Memory B cell (primary cell): ENCODE measurements around the gene ATP6V1D.

ENCODE experiments used
- ATAC-seq: fragments of 150-1000 bp; cut with Tn5 transposase; 2 replicates; pipeline ENCODE4 v1.10.0; 2021; ENCODE audit warnings: low read depth, mild to moderate bottlenecking, moderate library complexity
- DNase-seq, 2 donors: peaks; one replicate each; pipeline ENCODE4 v3.0.0; 2022; ENCODE audit warnings: low spot score in 2 of 2
- H3K27ac Mint-ChIP-seq: one replicate; pipeline ENCODE4 v1.8.0; 2022; ENCODE audit warnings: mild to moderate bottlenecking, moderate library complexity, mixed read lengths
- H3K27me3 Mint-ChIP-seq: one replicate; pipeline ENCODE4 v1.8.0; 2022; ENCODE audit warnings: mixed read lengths
- H3K36me3 Mint-ChIP-seq: one replicate; pipeline ENCODE4 v1.8.0; 2022; ENCODE audit warnings: mild to moderate bottlenecking, mixed read lengths
- H3K4me1 Mint-ChIP-seq: one replicate; pipeline ENCODE4 v1.8.0; 2022; ENCODE audit warnings: mixed read lengths
- H3K4me3 Mint-ChIP-seq: one replicate; pipeline ENCODE4 v1.8.0; 2022; ENCODE audit warnings: mild to moderate bottlenecking, moderate library complexity, mixed read lengths
- H3K9me3 Mint-ChIP-seq: one replicate; pipeline ENCODE4 v1.8.0; 2022; ENCODE audit warnings: mixed read lengths

The ATP6V1D gene

DNA sequence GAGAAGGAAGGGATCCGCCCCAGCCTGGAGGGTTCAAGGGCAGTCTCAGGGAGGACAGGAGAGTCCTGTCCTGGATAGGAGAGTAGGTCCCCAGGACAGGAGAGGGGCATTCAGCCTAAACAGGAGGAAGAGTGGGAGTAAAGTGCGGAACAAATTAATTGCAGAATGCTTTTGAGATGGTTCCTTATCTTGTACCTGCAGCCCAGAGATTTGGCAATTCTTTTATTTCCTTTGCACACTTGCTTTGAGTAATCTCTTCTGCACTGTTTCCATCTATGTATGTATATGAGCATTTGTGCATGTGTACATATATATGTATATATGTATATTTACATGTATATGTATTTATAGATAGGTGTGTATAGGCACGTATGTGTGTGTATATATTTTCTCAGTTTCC, 29.7 kb upstream of the ATP6V1D start:
- Mint-ChIP-seq H3K27ac (no peak overlapping the region), H3K36me3 (peaks cover 10% of the 10 kb centered on the region), H3K9me3 (no peaks in the 10 kb centered on the region), H3K4me1 (no peaks in the 10 kb centered on the region), H3K4me3 (no peak overlapping the region), H3K27me3 (no peaks in the 10 kb centered on the region)
- ATAC-seq (no peak), DNase-seq (no peak)

DNA sequence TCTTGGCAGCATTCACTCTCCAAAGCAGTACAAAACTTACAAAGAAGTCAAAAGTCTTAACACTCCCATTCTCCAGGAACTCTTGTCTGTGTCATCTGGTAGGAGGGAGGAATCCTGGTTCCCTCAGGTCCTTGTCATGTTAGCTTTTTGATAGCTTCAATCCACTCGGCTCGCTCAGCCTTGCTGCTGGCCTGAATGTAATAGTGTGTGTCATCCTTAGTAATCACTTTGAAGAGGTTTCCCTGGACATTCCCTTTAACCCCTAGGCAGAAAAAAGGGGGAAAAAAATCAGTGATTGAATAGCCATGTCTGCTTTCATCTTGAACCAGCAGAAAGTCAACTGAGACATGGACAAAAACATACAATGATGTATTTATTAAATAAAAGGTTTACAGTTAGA, 27.6 kb upstream of the ATP6V1D start:
- H3K4me3 Mint-ChIP-seq, result no peak overlapping the region
- H3K27ac Mint-ChIP-seq, result no peak overlapping the region
- no peaks in the 10 kb centered on the region for H3K27me3 Mint-ChIP-seq
- H3K36me3 Mint-ChIP-seq, result peaks cover 19% of the 10 kb centered on the region
- no peak for DNase-seq
- no peak for ATAC-seq
- H3K9me3 Mint-ChIP-seq, result no peaks in the 10 kb centered on the region
- no peaks in the 10 kb centered on the region for H3K4me1 Mint-ChIP-seq

DNA sequence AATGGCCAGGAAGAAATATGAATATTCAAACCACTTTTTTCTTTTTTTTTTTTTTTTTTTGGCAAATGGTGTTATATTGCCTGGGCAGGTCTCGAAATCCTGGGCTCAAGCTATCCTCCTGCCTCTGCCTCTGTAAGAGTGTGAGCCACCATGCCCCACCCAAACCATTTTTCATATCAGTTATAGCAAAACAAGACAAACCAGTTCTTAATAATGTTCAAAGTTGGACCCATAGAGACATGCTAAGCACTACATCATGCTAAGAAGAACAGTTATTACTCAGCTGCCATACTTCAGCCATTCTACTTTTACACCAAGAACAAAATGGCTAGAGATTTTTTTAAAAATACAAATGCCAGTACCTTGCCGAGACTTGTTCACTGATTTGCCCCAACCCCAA, 26.0 kb upstream of the ATP6V1D start:
- DNase-seq (no peak), ATAC-seq (no peak)
- no peaks in the 10 kb centered on the region for H3K27me3 Mint-ChIP-seq
- H3K27ac Mint-ChIP-seq, result no peak overlapping the region
- no peak overlapping the region for H3K4me3 Mint-ChIP-seq
- no peaks in the 10 kb centered on the region for H3K4me1 Mint-ChIP-seq
- H3K9me3 Mint-ChIP-seq, result no peaks in the 10 kb centered on the region
- H3K36me3 Mint-ChIP-seq, result peaks cover 22% of the 10 kb centered on the region

DNA sequence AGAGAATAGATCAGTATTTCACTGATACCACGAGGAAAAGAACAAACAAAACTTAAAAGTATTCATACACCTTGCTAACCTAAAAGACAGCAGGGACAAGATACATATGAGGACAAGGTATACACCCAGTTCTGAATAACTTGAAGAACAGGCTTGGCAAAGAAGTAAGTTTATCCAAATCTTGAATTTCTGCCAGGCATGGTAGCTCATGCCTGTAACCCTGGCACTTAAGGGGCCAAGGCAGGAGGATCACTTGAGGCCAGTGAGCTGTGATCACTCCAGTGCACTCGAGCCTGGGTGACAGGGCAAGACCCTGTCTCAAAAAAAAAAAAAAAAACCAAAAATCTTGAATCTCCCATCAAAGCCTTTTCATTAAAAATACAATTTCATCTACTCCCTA, 25.5 kb upstream of the ATP6V1D start:
- no peak overlapping the region for H3K4me3 Mint-ChIP-seq
- no peaks in the 10 kb centered on the region for H3K27me3 Mint-ChIP-seq
- no peak for DNase-seq
- no peaks in the 10 kb centered on the region for H3K9me3 Mint-ChIP-seq
- H3K27ac Mint-ChIP-seq, result no peak overlapping the region
- peaks cover 22% of the 10 kb centered on the region for H3K36me3 Mint-ChIP-seq
- ATAC-seq, result no peak
- H3K4me1 Mint-ChIP-seq, result no peaks in the 10 kb centered on the region

DNA sequence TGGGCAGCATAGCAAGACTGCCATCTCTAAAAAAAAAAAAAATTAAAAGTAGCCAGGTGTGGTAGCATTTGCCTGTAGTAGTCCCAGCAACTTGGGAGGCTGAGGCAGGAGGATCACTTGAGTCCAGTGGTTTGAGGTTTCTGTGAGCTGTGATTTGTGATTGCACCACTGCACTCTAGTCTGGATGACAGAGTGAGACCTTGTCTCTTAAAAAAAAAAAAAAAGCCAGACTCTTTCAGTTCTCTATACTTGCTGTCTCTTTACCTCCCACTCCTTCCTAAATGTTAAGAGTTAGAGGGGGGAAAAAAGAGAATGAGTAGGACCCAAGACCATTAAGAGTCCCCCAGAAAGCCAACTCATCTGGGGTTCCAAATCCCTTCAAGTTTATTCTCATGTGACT, 18.3 kb upstream of the ATP6V1D start:
- no peak overlapping the region for H3K27ac Mint-ChIP-seq
- no peak for DNase-seq
- no peaks in the 10 kb centered on the region for H3K27me3 Mint-ChIP-seq
- H3K36me3 Mint-ChIP-seq, result peaks cover 36% of the 10 kb centered on the region
- no peak overlapping the region for H3K4me3 Mint-ChIP-seq
- peaks cover 6% of the 10 kb centered on the region for H3K4me1 Mint-ChIP-seq
- H3K9me3 Mint-ChIP-seq, result no peaks in the 10 kb centered on the region
- ATAC-seq, result no peak

DNA sequence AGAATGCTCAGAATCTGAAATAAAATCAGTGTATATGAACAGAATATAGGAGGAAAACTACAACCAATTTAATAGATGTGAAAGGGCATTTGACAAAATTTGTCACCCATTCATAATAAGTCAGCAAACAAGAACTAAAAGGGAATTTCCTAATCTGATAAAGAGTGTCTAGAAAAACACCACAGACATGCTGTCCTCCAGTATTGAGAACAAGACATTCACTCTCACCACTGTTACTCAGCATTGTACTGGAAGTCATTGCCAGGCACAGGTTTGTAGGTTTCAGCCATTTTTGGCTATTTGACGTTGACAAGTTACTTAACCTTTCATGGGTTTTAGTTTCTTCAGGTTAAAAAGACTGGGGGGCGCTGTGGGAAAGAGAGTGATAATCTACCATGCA, 13.7 kb upstream of the ATP6V1D start:
- H3K4me1 Mint-ChIP-seq, result peaks cover 6% of the 10 kb centered on the region
- H3K27me3 Mint-ChIP-seq, result no peaks in the 10 kb centered on the region
- H3K36me3 Mint-ChIP-seq, result peaks cover 28% of the 10 kb centered on the region
- H3K27ac Mint-ChIP-seq, result no peak overlapping the region
- ATAC-seq (no peak), DNase-seq (no peak)
- H3K9me3 Mint-ChIP-seq, result no peaks in the 10 kb centered on the region
- H3K4me3 Mint-ChIP-seq, result no peak overlapping the region

DNA sequence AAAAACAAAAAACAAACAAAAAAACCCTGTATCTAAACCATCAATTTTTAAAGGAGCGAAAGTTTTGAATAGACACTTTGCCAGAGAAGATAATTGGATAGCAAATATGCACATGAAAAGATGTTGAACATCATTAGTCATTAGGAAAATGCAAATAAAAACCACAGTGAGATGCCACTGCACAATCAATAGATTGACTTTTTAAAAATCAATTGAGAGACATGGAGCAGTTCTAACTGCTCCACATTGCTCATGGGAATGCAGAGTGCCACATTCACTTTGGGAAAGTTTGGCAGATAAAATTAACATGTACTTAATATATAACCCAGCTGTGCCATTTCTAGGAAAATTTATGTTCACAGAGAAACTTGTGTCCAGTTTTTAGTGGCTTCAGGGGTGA, 13.2 kb upstream of the ATP6V1D start:
- no peak for DNase-seq
- Mint-ChIP-seq H3K4me1 (peaks cover 7% of the 10 kb centered on the region), H3K27me3 (no peaks in the 10 kb centered on the region), H3K27ac (no peak overlapping the region), H3K9me3 (no peaks in the 10 kb centered on the region), H3K36me3 (peaks cover 28% of the 10 kb centered on the region), H3K4me3 (no peak overlapping the region)
- ATAC-seq, result no peak

DNA sequence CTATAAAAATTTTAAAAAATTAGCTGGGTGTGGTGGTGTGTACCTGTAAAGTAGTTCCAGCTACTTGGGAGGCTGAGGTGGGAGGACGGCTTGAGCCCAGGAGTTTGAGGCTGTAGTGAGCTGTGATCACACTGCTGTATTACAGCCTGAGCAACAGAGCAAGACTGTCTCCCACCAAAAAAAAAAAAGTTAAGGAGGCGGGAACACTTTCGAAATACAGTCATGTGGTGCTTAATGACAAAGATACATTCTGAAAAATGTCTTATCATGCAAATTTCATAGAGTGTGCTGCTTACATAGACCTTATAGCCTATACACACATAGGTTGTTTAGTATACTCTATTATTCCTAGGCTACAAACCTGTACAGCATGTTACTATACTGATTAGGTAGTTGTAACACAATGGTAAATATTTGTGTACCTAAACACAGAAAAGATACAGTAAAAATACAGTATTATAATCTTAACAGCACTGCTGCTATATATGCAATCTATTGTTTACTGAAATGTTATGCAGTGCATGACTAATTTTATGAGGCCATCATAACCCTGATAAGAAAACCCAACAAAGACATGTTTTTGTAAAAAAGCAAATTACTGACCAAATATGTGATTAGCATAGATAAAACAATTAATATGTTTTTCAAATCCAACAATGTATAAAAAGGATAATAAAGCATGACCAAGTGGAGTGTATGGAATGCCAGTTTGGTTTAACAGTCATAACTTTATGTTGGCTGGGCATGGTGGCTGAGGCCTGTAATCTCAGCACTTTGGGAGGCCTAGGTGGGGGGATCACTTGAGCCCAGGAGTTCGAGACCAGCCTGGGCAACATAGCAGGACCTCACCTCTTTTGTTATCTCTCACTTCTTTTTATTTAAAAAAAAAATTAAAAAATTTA, 11.9 kb upstream of the ATP6V1D start:
- DNase-seq, result no peak
- Mint-ChIP-seq H3K36me3 (peaks cover 23% of the 10 kb centered on the region), H3K27ac (no peak overlapping the region), H3K9me3 (no peaks in the 10 kb centered on the region), H3K4me3 (no peak overlapping the region), H3K4me1 (peaks cover 5% of the 10 kb centered on the region), H3K27me3 (no peaks in the 10 kb centered on the region)
- ATAC-seq, result no peak

DNA sequence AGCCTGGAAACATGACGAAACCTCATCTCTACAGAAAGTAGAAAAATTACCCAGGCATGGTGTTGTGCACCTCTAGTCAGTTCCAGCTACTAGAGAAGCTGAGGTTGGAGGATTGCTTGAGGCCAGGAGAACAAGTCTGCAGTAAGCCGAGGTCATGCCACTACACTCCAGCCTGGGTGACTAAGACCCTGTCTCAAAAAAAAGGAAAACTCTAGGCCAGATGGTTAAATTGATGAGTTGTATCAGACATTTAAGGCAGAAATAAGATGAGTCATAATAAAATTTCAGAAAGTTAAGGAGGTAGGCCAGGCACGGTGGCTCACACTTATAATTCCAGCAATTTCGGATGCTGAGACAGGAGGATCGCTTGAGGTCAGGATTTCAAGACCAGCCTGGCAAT, 11.2 kb upstream of the ATP6V1D start:
- H3K9me3 Mint-ChIP-seq, result no peaks in the 10 kb centered on the region
- no peak for DNase-seq
- no peak overlapping the region for H3K27ac Mint-ChIP-seq
- no peaks in the 10 kb centered on the region for H3K27me3 Mint-ChIP-seq
- peaks cover 20% of the 10 kb centered on the region for H3K36me3 Mint-ChIP-seq
- no peak for ATAC-seq
- H3K4me1 Mint-ChIP-seq, result peaks cover 5% of the 10 kb centered on the region
- H3K4me3 Mint-ChIP-seq, result no peak overlapping the region

DNA sequence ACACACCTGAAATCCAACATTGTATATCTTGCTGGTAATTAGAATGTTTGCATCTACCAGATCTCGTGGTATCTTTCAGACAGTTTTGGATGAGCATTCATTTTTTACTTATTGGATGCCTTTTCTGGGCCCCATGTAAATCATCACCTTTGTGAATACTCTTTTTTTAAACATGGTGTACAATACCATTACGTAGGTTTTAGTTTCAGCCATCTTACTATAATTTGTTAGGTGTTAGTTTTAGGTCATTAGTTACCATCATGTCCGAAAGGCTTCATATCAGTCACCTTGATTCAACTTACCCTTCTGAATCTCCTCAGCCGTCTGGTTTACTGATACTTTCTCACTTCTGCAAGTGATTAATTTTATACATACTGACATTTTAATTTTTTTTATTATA, 5.9 kb upstream of the ATP6V1D start:
- no peaks in the 10 kb centered on the region for H3K27me3 Mint-ChIP-seq
- H3K4me3 Mint-ChIP-seq, result no peak overlapping the region
- no peak overlapping the region for H3K27ac Mint-ChIP-seq
- peaks cover 17% of the 10 kb centered on the region for H3K36me3 Mint-ChIP-seq
- DNase-seq (no peak), ATAC-seq (no peak)
- no peaks in the 10 kb centered on the region for H3K9me3 Mint-ChIP-seq
- H3K4me1 Mint-ChIP-seq, result peaks cover 28% of the 10 kb centered on the region

DNA sequence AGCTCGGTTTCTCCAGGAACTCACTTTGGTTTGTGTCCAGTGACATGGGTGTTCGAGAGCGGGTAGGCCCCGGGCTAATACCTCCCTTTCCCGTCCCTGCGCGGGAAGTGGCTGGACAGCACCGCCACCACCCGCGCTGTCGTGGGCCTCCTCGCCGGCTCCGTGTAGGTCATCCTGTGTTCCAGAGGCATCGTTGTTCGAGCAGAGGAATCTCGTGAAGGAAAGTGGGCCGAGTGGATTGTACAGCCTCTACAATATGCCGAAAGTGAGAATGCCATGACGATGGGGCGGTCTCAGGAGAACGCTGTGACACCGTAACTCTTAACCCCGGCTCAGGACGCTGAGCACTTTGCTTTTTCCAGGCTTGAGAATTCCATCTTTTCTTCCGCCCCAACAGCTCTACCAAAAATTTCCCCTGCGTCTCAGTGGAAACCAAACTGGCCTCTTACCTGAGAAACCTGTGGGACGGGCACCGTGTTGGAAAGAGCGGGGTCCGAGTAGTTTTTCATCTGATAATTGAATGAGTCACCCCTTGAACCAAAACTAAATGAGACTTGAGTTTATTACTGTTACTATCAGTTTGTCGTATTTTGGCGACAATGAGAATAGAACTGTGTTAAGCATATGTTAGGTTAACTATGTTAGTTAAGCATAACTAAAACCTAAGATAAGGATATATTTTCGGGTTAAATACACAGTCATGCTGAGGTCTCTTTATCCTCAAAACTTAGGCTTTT, 1.0 kb upstream of the ATP6V1D start:
- Mint-ChIP-seq H3K4me1 (peaks cover 38% of the 10 kb centered on the region), H3K27me3 (no peaks in the 10 kb centered on the region)
- no peak for ATAC-seq

DNA sequence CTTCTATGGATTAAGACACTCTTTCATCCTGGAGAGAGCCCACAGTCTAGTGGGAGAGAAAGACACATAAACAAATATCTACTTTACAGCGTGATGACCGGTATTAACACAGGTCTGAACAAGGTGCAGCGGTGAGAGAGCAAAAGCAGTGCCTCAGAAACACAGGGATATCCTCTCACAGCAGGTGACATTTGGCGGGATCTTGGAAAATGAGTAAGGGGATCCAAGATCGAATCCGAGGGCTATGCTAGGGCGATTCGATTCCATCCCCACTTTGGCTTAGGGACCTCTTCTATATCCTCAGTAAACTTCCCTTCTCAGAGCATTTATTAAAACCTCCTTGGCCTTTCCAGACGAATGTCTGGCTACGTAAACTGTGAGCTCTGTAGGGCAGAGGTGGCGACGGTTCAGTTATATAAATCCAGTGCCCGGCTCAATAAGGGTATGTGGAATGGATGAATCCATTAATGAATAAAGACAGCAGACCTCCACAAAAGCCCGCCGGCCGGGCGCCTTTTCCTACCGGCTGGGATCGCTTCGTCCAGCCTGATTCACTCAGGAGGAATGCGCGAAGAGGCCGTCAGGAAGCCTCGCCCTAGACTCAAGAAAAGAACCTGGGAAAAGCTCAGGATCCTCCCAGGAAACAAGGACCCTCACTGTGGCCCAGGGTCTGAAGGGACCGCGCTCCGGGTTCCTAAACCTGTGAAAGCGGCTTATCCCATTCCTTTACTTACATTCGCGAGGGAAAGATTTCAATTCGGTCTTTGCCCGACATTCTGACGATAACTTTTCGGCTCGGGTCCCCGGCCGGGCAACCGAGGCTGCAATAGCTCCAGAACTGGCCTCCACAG, 455 bp downstream of the ATP6V1D start:
- DNase-seq (peak in 1 of 2 donors; percentile 12), ATAC-seq (no peak)
- Mint-ChIP-seq H3K36me3 (peaks cover 1% of the 10 kb centered on the region), H3K27me3 (no peaks in the 10 kb centered on the region), H3K27ac (peak overlapping the region; percentile 96), H3K4me1 (peaks cover 35% of the 10 kb centered on the region), H3K9me3 (no peaks in the 10 kb centered on the region), H3K4me3 (peak overlapping the region; percentile 93)

More for the DNA sequence above, 1.0 kb upstream of the ATP6V1D start:
- no peak for DNase-seq
- Mint-ChIP-seq H3K36me3 (peaks cover 8% of the 10 kb centered on the region), H3K9me3 (no peaks in the 10 kb centered on the region), H3K4me3 (peak overlapping the region; percentile 93), H3K27ac (peak overlapping the region; percentile 96)

DNA sequence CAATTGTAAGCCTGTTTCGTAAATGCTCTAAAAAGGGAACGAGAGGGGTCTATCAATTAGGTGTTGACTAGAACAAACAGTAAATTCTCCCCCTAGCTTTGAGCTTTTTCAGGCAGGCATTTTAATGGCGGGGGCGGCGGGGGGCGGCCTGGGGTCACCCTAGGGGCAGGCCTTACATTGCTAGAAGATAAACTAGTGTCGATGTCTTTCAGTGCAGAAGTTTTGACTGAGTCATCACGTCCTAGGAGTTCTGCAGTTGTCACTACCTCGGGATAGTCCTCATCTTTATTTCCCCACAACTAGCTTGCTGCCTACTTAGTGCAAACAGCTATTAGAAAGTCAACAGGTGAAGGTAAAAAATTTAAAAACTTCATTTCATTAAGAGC, 1.6 kb downstream of the ATP6V1D start:
- Mint-ChIP-seq H3K4me3 (no peak overlapping the region), H3K9me3 (no peaks in the 10 kb centered on the region), H3K27ac (no peak overlapping the region), H3K4me1 (peaks cover 32% of the 10 kb centered on the region), H3K27me3 (no peaks in the 10 kb centered on the region), H3K36me3 (peaks cover 2% of the 10 kb centered on the region)
- ATAC-seq (no peak), DNase-seq (no peak)
